SK-N-SH (cell line): ENCODE data around the gene MRGPRE. TPM values are rescaled to one million over a fixed set of nuclear protein-coding genes. Genes with fewer than 3 reads are reported as not detected.

ENCODE experiments used
- CTCF ChIA-PET: fragments of 300-600, 350-600 bp; formaldehyde crosslinking; extraction: SDS; loops from one replicate; lab custom pipeline; 2021; lab: Yijun Ruan, JAX
- POLR2A ChIA-PET: fragments of 350-600 bp; sonication (Branson Sonifier 250); formaldehyde crosslinking; extraction: SDS; loops from one replicate; lab custom pipeline; 2020; ENCODE audit warnings: antibody characterized with exemption, inconsistent platforms; lab: Yijun Ruan, JAX
- DNase-seq: peaks from one replicate; pipeline ENCODE4 v3.0.0; 2012
- H2AFZ ChIP-seq: fragments of 200-600 bp; sonication (generic); 2 replicates; pipeline ENCODE4 v1.8.1; 2016; ENCODE audit warnings: antibody characterized with exemption, mild to moderate bottlenecking, low read depth
- H3F3A ChIP-seq: fragments of 200-600 bp; sonication (generic); replicated peaks from 2 replicates; pipeline ENCODE3; 2016; ENCODE audit warnings: antibody characterized with exemption, mild to moderate bottlenecking; ENCODE audit not compliant: insufficient read depth
- H3K27ac ChIP-seq, 2 experiments: fragments of 200-500 bp in 1 of 2; fragments of 200-600 bp in 1 of 2; sonication (Bioruptor generic) in 1 of 2; sonication (generic), shearing (Covaris generic) in 1 of 2; 2 replicates each; pipeline versions ENCODE4 v1.5.1 to v1.6.1; 2014 to 2016; ENCODE audit warnings: low read depth in 2 of 2, inconsistent platforms in 1 of 2, low read length in 1 of 2, mild to moderate bottlenecking in 1 of 2, mixed read lengths in 1 of 2
- H3K27me3 ChIP-seq: fragments of 200-600 bp; sonication (generic), shearing (Covaris generic); 2 replicates; pipeline ENCODE4 v1.6.1; 2016; ENCODE audit warnings: mixed run types; ENCODE audit not compliant: insufficient read depth
- H3K36me3 ChIP-seq, 2 experiments: fragments of 200-500 bp in 1 of 2; fragments of 200-600 bp in 1 of 2; sonication (Bioruptor generic) in 1 of 2; sonication (generic) in 1 of 2; replicated peaks in 1 of 2; 2 replicates each; pipeline versions ENCODE3 to v1.5.1; 2014 to 2016; ENCODE audit warnings: low read length in 1 of 2, mild to moderate bottlenecking in 1 of 2; ENCODE audit not compliant: insufficient read depth in 2 of 2, control insufficient read depth in 1 of 2
- H3K4me1 ChIP-seq, 2 experiments: fragments of 200-500 bp in 1 of 2; fragments of 200-600 bp in 1 of 2; sonication (Bioruptor generic) in 1 of 2; sonication (generic), shearing (Covaris generic) in 1 of 2; 2 replicates each; pipeline versions ENCODE4 v1.5.1 to v1.6.1; 2014 to 2016; ENCODE audit warnings: low read depth in 1 of 2, low read length in 1 of 2, mixed run types in 1 of 2; ENCODE audit not compliant: insufficient read depth in 2 of 2, control insufficient read depth in 1 of 2
- H3K4me2 ChIP-seq: fragments of 200-600 bp; sonication (generic), shearing (Covaris generic); 2 replicates; pipeline ENCODE4 v1.6.1; 2017; ENCODE audit warnings: mixed run types
- H3K4me3 ChIP-seq, 2 experiments: fragments of 200-500 bp in 1 of 2; fragments of 200-600 bp in 1 of 2; sonication (Bioruptor generic) in 1 of 2; sonication (generic), shearing (Covaris generic) in 1 of 2; 2 replicates each; pipeline versions ENCODE4 v1.5.1 to v1.8.1; 2014 to 2016; ENCODE audit warnings: low read depth in 2 of 2, inconsistent platforms in 1 of 2, low read length in 1 of 2, mild to moderate bottlenecking in 1 of 2, mixed read lengths in 1 of 2, moderate library complexity in 1 of 2
- H3K79me2 ChIP-seq: fragments of 200-600 bp; sonication (generic); 2 replicates; pipeline ENCODE4 v1.8.1; 2017; ENCODE audit warnings: mild to moderate bottlenecking; ENCODE audit not compliant: insufficient read depth
- H3K9ac ChIP-seq: fragments of 200-600 bp; sonication (generic); 2 replicates; pipeline ENCODE4 v1.6.1; 2017; ENCODE audit warnings: mixed run types
- H3K9me2 ChIP-seq: fragments of 200-600 bp; sonication (generic); 2 replicates; pipeline ENCODE4 v1.6.1; 2017; ENCODE audit warnings: mixed run types
- H3K9me3 ChIP-seq: fragments of 200-600 bp; sonication (generic); 2 replicates; pipeline ENCODE4 v1.6.1; 2017; ENCODE audit warnings: mixed run types, mild to moderate bottlenecking, moderate library complexity
- H4K20me1 ChIP-seq: fragments of 200-600 bp; sonication (generic); 2 replicates; pipeline ENCODE4 v1.6.1; 2017; ENCODE audit warnings: mild to moderate bottlenecking, mixed run types; ENCODE audit not compliant: insufficient read depth
- ELF1 ChIP-seq: IDR thresholded peaks from 2 replicates; pipeline ENCODE4 v1.4.0; 2012
- EZH2phosphoT487 ChIP-seq: fragments of 200-600 bp; sonication (generic); IDR thresholded peaks from 2 replicates; pipeline ENCODE4 v1.6.1; 2017; ENCODE audit warnings: low read depth, mixed run types, mild to moderate bottlenecking, antibody characterized with exemption, moderate library complexity, borderline replicate concordance
- FOXM1 ChIP-seq: IDR thresholded peaks from 2 replicates; pipeline ENCODE4 v1.4.0; 2012; ENCODE audit warnings: low read depth, mild to moderate bottlenecking
- GABPA ChIP-seq: IDR thresholded peaks from 2 replicates; pipeline ENCODE4 v1.4.0; 2012; ENCODE audit warnings: low read depth, mild to moderate bottlenecking
- GATA2 ChIP-seq: sonication (generic); formaldehyde crosslinking; IDR thresholded peaks from 2 replicates; pipeline ENCODE4 v1.5.0; 2020; ENCODE audit warnings: mild to moderate bottlenecking, missing genetic modification reagents
- JUND ChIP-seq: IDR thresholded peaks from 2 replicates; pipeline ENCODE4 v1.4.0; 2012
- MAX ChIP-seq: IDR thresholded peaks from 2 replicates; pipeline ENCODE4 v1.4.0; 2012; ENCODE audit warnings: low read depth
- MEF2A ChIP-seq: IDR thresholded peaks from 2 replicates; pipeline ENCODE4 v1.4.0; 2012; ENCODE audit warnings: low read depth, borderline replicate concordance
- MXI1 ChIP-seq: IDR thresholded peaks from 2 replicates; pipeline ENCODE4 v1.6.1; 2012; ENCODE audit warnings: mild to moderate bottlenecking, low read depth, low read length, improper control_type of control experiment
- NRF1 ChIP-seq: IDR thresholded peaks from 2 replicates; pipeline ENCODE4 v1.6.1; 2012; ENCODE audit warnings: low read depth, mild to moderate bottlenecking, low read length
- POLR2AphosphoS5 ChIP-seq: IDR thresholded peaks from 2 replicates; pipeline ENCODE4 v1.6.1; 2012; ENCODE audit warnings: low read depth, low read length
- RCOR1 ChIP-seq: fragments of 150-350 bp; IDR thresholded peaks from 2 replicates; pipeline ENCODE4 v1.6.1; 2017; ENCODE audit warnings: antibody characterized with exemption, low read length
- REST ChIP-seq: IDR thresholded peaks from 2 replicates; pipeline ENCODE4 v1.6.1; 2012; ENCODE audit warnings: mild to moderate bottlenecking, low read depth, low read length, moderate library complexity
- SIN3A ChIP-seq: IDR thresholded peaks from 2 replicates; pipeline ENCODE4 v1.6.1; 2012; ENCODE audit warnings: low read depth, mild to moderate bottlenecking, low read length, moderate library complexity, borderline replicate concordance
- SMC3 ChIP-seq: IDR thresholded peaks from 2 replicates; pipeline ENCODE4 v1.6.1; 2012; ENCODE audit warnings: low read depth, low read length, improper control_type of control experiment
- TCF12 ChIP-seq: IDR thresholded peaks from 2 replicates; pipeline ENCODE4 v1.4.0; 2012
- ZBTB33 ChIP-seq: IDR thresholded peaks from 2 replicates; pipeline ENCODE4 v1.4.0; 2012; ENCODE audit warnings: low read depth, borderline replicate concordance
- WGBS: methylation state at CpG from one replicate; pipeline ENCODE4 v1.1.6; 2017; ENCODE audit warnings: low lambda C conversion rate; 5-methylcytosine and 5-hydroxymethylcytosine counted together
- polyA plus RNA-seq, 3 experiments: library from polyadenylated mRNA; depleted of rRNA; stranded (reverse); fragments of >200 nt; gene quantifications; 2 replicates each; pipeline ENCODE4 v1.2.3, GENCODE V29; 2012

MRGPRE gene
- polyA plus RNA-seq, 1 of the 3 experiments (the other 2 are of a cell fraction): not detected

GRCh38 chr11:3219281-3219892, 12.8 kb downstream of the MRGPRE start:
- Histone ChIP-seq H2AFZ (no peak overlapping the region), H4K20me1 (no peaks in the 10 kb centered on the region), H3K9me3 (no peaks in the 10 kb centered on the region), H3K4me1 (no peaks in the 10 kb centered on the region; a peak in 1 of 4 replicates), H3K27ac (no peak overlapping the region), H3K9me2 (no peaks in the 10 kb centered on the region), H3K79me2 (no peaks in the 10 kb centered on the region), H3K4me2 (no peak overlapping the region), H3K9ac (no peak overlapping the region), H3K27me3 (no peaks in the 10 kb centered on the region), H3F3A (no peaks in the 10 kb centered on the region), H3K4me3 (no peak overlapping the region), H3K36me3 (no peaks in the 10 kb centered on the region)
- POLR2A ChIA-PET: no interaction called here
- CTCF ChIA-PET: interaction anchor here (0.7 to 6.0 kb wide), 7 partner anchors 9 to 182 kb away, joined by 3 to 48 read pairs (median 4); no protein-coding TSS in a partner anchor
- no peak for DNase-seq
- WGBS: 65% methylated on average over 13 of the region's 14 CpGs
- no peak for TF ChIP-seq SIN3A
- TF ChIP-seq GATA2 (CRISPR knock-in tag): no peak
- no peak for TF ChIP-seq FOXM1
- no peak for TF ChIP-seq POLR2AphosphoS5
- no peak for TF ChIP-seq ZBTB33
- no peak for TF ChIP-seq JUND
- TF ChIP-seq REST: no peak
- no peak for TF ChIP-seq SMC3
- no peak for TF ChIP-seq EZH2phosphoT487
- TF ChIP-seq NRF1: no peak
- no peak for TF ChIP-seq MAX
- no peak for TF ChIP-seq MEF2A
- TF ChIP-seq MXI1: no peak
- TF ChIP-seq RCOR1: no peak
- TF ChIP-seq ELF1: no peak
- no peak for TF ChIP-seq GABPA
- no peak for TF ChIP-seq TCF12
